OCI-LY3 (cell line): Measurements from ENCODE around the gene MNAT1.

ENCODE experiments used
- EZH2phosphoT487 ChIP-seq: fragments of 200-600 bp; shearing (Covaris generic); IDR thresholded peaks from 2 replicates; pipeline ENCODE4 v1.6.1; 2018; ENCODE audit warnings: antibody characterized with exemption, mixed run types, low read depth
- TF ChIP-seq, protein P1 (sequence below): fragments of 200-600, 300-600 bp; sonication (generic); IDR thresholded peaks from 2 replicates; pipeline ENCODE4 v1.5.1; 2014; ENCODE audit warnings: antibody characterized with exemption, low read length, low read depth

DNA sequence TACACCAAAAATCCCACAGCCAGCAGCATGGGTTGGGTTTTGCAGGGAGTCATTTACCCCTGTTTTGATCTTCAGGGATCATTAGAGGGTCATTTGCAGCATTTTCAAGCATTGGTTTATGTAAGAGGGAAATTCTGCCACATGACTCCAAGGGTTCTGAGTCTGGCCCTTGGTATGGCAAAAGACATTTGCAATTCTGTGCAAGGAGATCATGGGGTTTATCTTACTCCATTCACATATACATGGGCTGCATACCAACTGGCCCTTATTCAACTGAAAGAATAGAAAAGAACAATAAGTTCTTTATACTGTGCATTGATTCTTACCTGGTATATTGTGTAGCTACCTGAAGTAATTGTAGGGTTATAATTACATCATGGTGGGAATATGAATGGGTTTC is 24.1 kb upstream of the MNAT1 start:
- no peak for TF ChIP-seq EZH2phosphoT487
- TF ChIP-seq, protein P1, sequence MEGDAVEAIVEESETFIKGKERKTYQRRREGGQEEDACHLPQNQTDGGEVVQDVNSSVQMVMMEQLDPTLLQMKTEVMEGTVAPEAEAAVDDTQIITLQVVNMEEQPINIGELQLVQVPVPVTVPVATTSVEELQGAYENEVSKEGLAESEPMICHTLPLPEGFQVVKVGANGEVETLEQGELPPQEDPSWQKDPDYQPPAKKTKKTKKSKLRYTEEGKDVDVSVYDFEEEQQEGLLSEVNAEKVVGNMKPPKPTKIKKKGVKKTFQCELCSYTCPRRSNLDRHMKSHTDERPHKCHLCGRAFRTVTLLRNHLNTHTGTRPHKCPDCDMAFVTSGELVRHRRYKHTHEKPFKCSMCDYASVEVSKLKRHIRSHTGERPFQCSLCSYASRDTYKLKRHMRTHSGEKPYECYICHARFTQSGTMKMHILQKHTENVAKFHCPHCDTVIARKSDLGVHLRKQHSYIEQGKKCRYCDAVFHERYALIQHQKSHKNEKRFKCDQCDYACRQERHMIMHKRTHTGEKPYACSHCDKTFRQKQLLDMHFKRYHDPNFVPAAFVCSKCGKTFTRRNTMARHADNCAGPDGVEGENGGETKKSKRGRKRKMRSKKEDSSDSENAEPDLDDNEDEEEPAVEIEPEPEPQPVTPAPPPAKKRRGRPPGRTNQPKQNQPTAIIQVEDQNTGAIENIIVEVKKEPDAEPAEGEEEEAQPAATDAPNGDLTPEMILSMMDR: no peak
